Right atrium auricular region (tissue), 2 donors: ENCODE data around the gene TMEM127. TPM values are rescaled to one million over a fixed set of nuclear protein-coding genes. Genes with fewer than 3 reads are reported as not detected.
"Not testable (repeated sequence)": the region's sequence is repeated elsewhere in the genome, so short reads cannot be mapped to it uniquely, and the experiment has no call there.

Source experiments
- DNase-seq: peaks from one replicate; pipeline ENCODE4 v3.0.0-alpha.2; 2019; ENCODE audit warnings: low spot score
- H3K27ac ChIP-seq, 2 donors: fragments of 200-600 bp; sonication (generic); 1 replicate in 1 of 2; 2 replicates in 1 of 2; pipeline ENCODE4 v1.5.1; 2016 to 2019
- H3K27me3 ChIP-seq, 2 donors: fragments of 200-600 bp; sonication (generic); one replicate each; pipeline versions ENCODE4 v1.5.1 to v1.6.0; 2017 to 2019
- H3K36me3 ChIP-seq: fragments of 200-600 bp; sonication (generic); one replicate; pipeline ENCODE4 v1.5.1; 2016
- H3K4me1 ChIP-seq, 2 donors: fragments of 200-600 bp; sonication (generic); one replicate each; pipeline versions ENCODE4 v1.5.1 to v1.6.0; 2017 to 2019
- H3K4me3 ChIP-seq, 2 donors: fragments of 200-600 bp; sonication (generic); 1 replicate in 1 of 2; 2 replicates in 1 of 2; pipeline ENCODE4 v1.5.1; 2017 to 2019; ENCODE audit warnings: mild to moderate bottlenecking in 1 of 2, moderate library complexity in 1 of 2
- H3K9me3 ChIP-seq, 2 donors: fragments of 200-600 bp; sonication (generic); one replicate each; pipeline ENCODE4 v1.5.1; 2019
- CTCF ChIP-seq, 2 donors: fragments of 200-600 bp; sonication (generic); IDR thresholded peaks; one replicate each; pipeline ENCODE4 v1.5.1; 2019; ENCODE audit warnings: antibody characterized with exemption in 2 of 2
- total RNA-seq, 2 donors: library from RNA; depleted of rRNA; stranded (reverse); fragments of >200 nt; gene quantifications; one replicate each; pipeline ENCODE4 v1.1.0, GENCODE V29; 2016

TMEM127 gene
- total RNA-seq, 2 donors from 2014 or later, result 88.9 to 95.2 TPM

DNA sequence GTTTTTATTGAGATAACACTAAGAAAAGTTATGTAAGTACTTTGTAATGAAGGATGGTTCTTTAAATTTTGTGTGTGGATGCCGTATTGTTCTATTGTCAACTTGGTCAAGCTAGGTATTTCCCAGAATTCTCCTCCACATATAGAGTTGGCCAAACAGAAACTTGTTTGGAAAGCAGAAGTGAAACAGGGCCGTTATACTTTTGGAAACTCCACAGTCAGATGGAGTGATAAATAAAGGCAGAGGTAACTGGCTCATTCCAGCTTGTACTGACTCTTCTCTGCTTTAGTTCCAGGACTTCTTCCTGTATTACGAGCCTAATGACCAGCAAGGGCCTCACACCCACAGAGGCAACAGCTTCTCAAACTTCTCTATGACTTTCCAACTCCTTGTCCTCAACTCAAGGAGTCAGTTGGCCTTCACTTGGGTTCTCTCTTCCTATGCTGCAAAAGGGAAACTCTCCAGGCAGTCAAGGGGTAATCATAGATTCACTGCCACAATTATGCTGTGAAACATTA lies 40.7 kb downstream of the TMEM127 start:
- H3K4me3 ChIP-seq, result no peak overlapping the region
- DNase-seq, result no peak
- H3K27ac ChIP-seq, result no peak overlapping the region

GRCh38 chr2:96221106-96221505 lies 44.7 kb downstream of the TMEM127 start:
- H3K9me3 ChIP-seq, H3K4me1 ChIP-seq, H3K36me3 ChIP-seq, H3K4me3 ChIP-seq, DNase-seq, H3K27ac ChIP-seq, H3K27me3 ChIP-seq: not testable (repeated sequence)

More for the DNA sequence above, 40.7 kb downstream of the TMEM127 start:
- Histone ChIP-seq H3K4me1 (no peaks in the 10 kb centered on the region), H3K9me3 (no peaks in the 10 kb centered on the region), H3K27me3 (no peaks in the 10 kb centered on the region), H3K36me3 (no peaks in the 10 kb centered on the region)
- no peak for TF ChIP-seq CTCF (IDR thresholded peaks at IDR 0.05)

GRCh38 chr2:96219959-96220358 lies 45.8 kb downstream of the TMEM127 start:
- not testable (repeated sequence) for H3K9me3 ChIP-seq, H3K27ac ChIP-seq, DNase-seq, H3K4me3 ChIP-seq, H3K27me3 ChIP-seq, H3K36me3 ChIP-seq, H3K4me1 ChIP-seq

DNA sequence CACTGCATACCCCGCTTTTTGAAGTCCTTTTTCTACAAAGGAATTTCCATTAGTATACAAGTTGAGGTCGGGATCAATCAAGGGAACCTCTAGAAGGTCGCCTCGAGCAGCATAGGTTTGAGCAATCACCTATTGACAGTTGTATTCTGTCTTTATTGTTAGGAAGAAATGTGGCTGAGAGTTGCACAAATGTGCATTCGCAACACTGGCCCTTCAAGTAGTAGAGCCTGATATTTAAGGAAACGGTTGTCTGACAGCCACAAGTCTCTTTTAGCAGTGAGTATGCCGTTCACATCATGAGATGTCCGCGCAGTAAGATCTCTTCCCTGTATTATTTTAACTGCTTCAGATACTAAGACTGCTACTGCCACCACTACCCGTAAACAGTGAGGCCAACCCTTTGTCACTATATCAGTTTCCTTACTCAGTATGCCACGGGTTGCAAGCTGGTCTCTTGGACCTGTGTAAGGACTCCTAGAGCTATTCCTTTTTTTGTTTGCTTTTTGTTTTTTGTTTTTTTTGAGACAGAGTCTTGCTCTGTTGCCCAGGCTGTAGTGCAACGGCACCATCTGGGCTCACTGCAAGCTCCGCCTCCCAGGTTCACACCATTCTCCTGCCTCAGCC lies 47.2 kb downstream of the TMEM127 start:
- no peaks in the 10 kb centered on the region for H3K27me3 ChIP-seq
- no peak overlapping the region for H3K27ac ChIP-seq
- no peak for TF ChIP-seq CTCF (IDR thresholded peaks at IDR 0.05)
- H3K4me3 ChIP-seq, result no peak overlapping the region
- no peak for DNase-seq
- no peaks in the 10 kb centered on the region for H3K9me3 ChIP-seq
- H3K36me3 ChIP-seq, result no peaks in the 10 kb centered on the region
- H3K4me1 ChIP-seq, result no peaks in the 10 kb centered on the region

- Histone ChIP-seq H3K9me3 (no peaks in the 10 kb centered on the region), H3K27ac (no peak overlapping the region), H3K27me3 (no peaks in the 10 kb centered on the region), H3K4me1 (peaks cover 0 to 8% of the 10 kb centered on the region in 2 donors), H3K36me3 (no peaks in the 10 kb centered on the region), H3K4me3 (no peak overlapping the region)
- TF ChIP-seq CTCF (IDR thresholded peaks at IDR 0.05), result no peak
- DNase-seq, result no peak
These were observed 51.2 kb downstream of the TMEM127 start for GRCh38 chr2:96214554-96214953.

DNA sequence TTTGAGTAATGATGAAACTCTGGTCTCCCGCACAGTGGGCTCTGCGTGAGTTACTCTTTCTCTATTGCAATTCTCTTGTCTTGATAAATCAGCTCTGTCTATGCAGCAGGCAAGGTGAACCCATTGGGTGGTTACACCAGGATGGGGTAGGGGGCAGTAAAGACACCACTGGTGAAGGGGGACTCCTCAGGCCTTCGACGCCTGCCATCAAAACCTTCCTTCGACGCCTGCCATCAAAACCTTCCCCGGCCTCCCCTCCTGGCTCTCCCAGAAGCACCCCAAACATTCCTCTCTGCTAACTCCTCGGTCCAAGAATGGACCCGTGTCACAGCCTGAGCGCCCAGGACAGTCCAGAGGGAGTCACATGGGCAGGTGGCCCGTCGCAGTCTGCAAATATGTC lies 52.4 kb downstream of the TMEM127 start:
- no peaks in the 10 kb centered on the region for H3K27me3 ChIP-seq
- no peak overlapping the region for H3K27ac ChIP-seq
- DNase-seq, result no peak
- no peaks in the 10 kb centered on the region for H3K9me3 ChIP-seq
- no peak for TF ChIP-seq CTCF (IDR thresholded peaks at IDR 0.05)
- H3K4me3 ChIP-seq, result no peak overlapping the region
- peaks cover 0 to 14% of the 10 kb centered on the region in 2 donors for H3K4me1 ChIP-seq
- no peaks in the 10 kb centered on the region for H3K36me3 ChIP-seq

GRCh38 chr2:96212339-96212738 lies 53.5 kb downstream of the TMEM127 start:
- H3K9me3 ChIP-seq, result no peaks in the 10 kb centered on the region
- H3K4me1 ChIP-seq, result peaks cover 0 to 17% of the 10 kb centered on the region in 2 donors
- TF ChIP-seq CTCF (IDR thresholded peaks at IDR 0.05), result no peak
- H3K36me3 ChIP-seq, result no peaks in the 10 kb centered on the region
- DNase-seq, result no peak
- H3K27ac ChIP-seq, result no peak overlapping the region
- H3K4me3 ChIP-seq, result no peak overlapping the region
- H3K27me3 ChIP-seq, result no peaks in the 10 kb centered on the region
